Progenitor cell of endocrine pancreas (in vitro differentiated cells): ENCODE results near the gene SCAP. TPM values are rescaled to one million over a fixed set of nuclear protein-coding genes. Genes with fewer than 3 reads are reported as not detected.

Experiments
- DNase-seq: peaks from one replicate; pipeline ENCODE4 v3.0.0; 2021; ENCODE audit warnings: low spot score; ENCODE audit not compliant: unreplicated experiment
- H3K27ac Mint-ChIP-seq: 2 replicates; pipeline ENCODE4 v1.8.0; 2021; ENCODE audit warnings: mild to moderate bottlenecking, moderate library complexity, mixed read lengths
- H3K27me3 Mint-ChIP-seq: 2 replicates; pipeline ENCODE4 v1.8.0; 2021; ENCODE audit warnings: mixed read lengths
- H3K36me3 Mint-ChIP-seq: 2 replicates; pipeline ENCODE4 v1.8.0; 2022; ENCODE audit warnings: mixed read lengths; ENCODE audit not compliant: insufficient read depth
- H3K4me1 Mint-ChIP-seq: 2 replicates; pipeline ENCODE4 v1.8.0; 2021; ENCODE audit warnings: low read depth, mixed read lengths
- H3K4me3 Mint-ChIP-seq: 2 replicates; pipeline ENCODE4 v1.8.0; 2021; ENCODE audit warnings: low read depth, mild to moderate bottlenecking, moderate library complexity, mixed read lengths
- H3K9me3 Mint-ChIP-seq: 2 replicates; pipeline ENCODE4 v1.8.0; 2021; ENCODE audit warnings: low read depth, mixed read lengths
- CTCF ChIP-seq: fragments of 200-600 bp; sonication (generic); IDR thresholded peaks from one replicate; pipeline ENCODE4 v1.5.0; 2021; ENCODE audit warnings: antibody characterized with exemption, mild to moderate bottlenecking; ENCODE audit not compliant: unreplicated experiment
- total RNA-seq: library from RNA; stranded (reverse); gene quantifications from 2 replicates; pipeline ENCODE4 v1.2.1, GENCODE V29; 2021

The SCAP gene
- total RNA-seq, 1 donor from 2014 or later, result 140 TPM

- H3K27me3 Mint-ChIP-seq, result no peaks in the 10 kb centered on the region
- DNase-seq, result no peak
- TF ChIP-seq CTCF, result no peak
- peaks cover 6% of the 10 kb centered on the region for H3K36me3 Mint-ChIP-seq
- no peaks in the 10 kb centered on the region for H3K4me1 Mint-ChIP-seq
- H3K27ac Mint-ChIP-seq, result peak overlapping the region; percentile 45
- no peak overlapping the region for H3K4me3 Mint-ChIP-seq
- no peaks in the 10 kb centered on the region for H3K9me3 Mint-ChIP-seq
Observed at GRCh38 chr3:47406762-47407149, 69.0 kb downstream of the SCAP start.

GRCh38 chr3:47405820-47406761 is 69.7 kb downstream of the SCAP start:
- no peaks in the 10 kb centered on the region for H3K9me3 Mint-ChIP-seq
- no peaks in the 10 kb centered on the region for H3K27me3 Mint-ChIP-seq
- H3K36me3 Mint-ChIP-seq, result peaks cover 4% of the 10 kb centered on the region
- H3K4me1 Mint-ChIP-seq, result peaks cover 2% of the 10 kb centered on the region
- TF ChIP-seq CTCF, result no peak
- no peak overlapping the region for H3K27ac Mint-ChIP-seq
- DNase-seq, result no peak
- no peak overlapping the region for H3K4me3 Mint-ChIP-seq

GRCh38 chr3:47404955-47405790 is 70.6 kb downstream of the SCAP start:
- no peak for DNase-seq
- no peaks in the 10 kb centered on the region for H3K9me3 Mint-ChIP-seq
- no peak overlapping the region for H3K27ac Mint-ChIP-seq
- peaks cover 2% of the 10 kb centered on the region for H3K4me1 Mint-ChIP-seq
- H3K36me3 Mint-ChIP-seq, result peaks cover 5% of the 10 kb centered on the region
- no peak for TF ChIP-seq CTCF
- H3K27me3 Mint-ChIP-seq, result no peaks in the 10 kb centered on the region
- H3K4me3 Mint-ChIP-seq, result no peak overlapping the region

GRCh38 chr3:47404431-47404876 is 71.3 kb downstream of the SCAP start:
- H3K9me3 Mint-ChIP-seq, result no peaks in the 10 kb centered on the region
- no peak for TF ChIP-seq CTCF
- peaks cover 2% of the 10 kb centered on the region for H3K4me1 Mint-ChIP-seq
- H3K27ac Mint-ChIP-seq, result no peak overlapping the region
- peaks cover 6% of the 10 kb centered on the region for H3K36me3 Mint-ChIP-seq
- no peak overlapping the region for H3K4me3 Mint-ChIP-seq
- no peaks in the 10 kb centered on the region for H3K27me3 Mint-ChIP-seq
- DNase-seq, result no peak

GRCh38 chr3:47399531-47400270 is 76.0 kb downstream of the SCAP start:
- DNase-seq, result no peak
- peaks cover 9% of the 10 kb centered on the region for H3K36me3 Mint-ChIP-seq

More at GRCh38 chr3:47399531-47400270, 76.0 kb downstream of the SCAP start:
- TF ChIP-seq CTCF, result no peak
- no peaks in the 10 kb centered on the region for H3K9me3 Mint-ChIP-seq
- no peaks in the 10 kb centered on the region for H3K27me3 Mint-ChIP-seq
- peaks cover 13% of the 10 kb centered on the region for H3K4me1 Mint-ChIP-seq
- H3K27ac Mint-ChIP-seq, result no peak overlapping the region
- no peak overlapping the region for H3K4me3 Mint-ChIP-seq
